ENCODE results near the gene INIP. TPM values are rescaled to one million over a fixed set of nuclear protein-coding genes. Genes with fewer than 3 reads are reported as not detected.
"Not testable (repeated sequence)": the region's sequence is repeated elsewhere in the genome, so short reads cannot be mapped to it uniquely, and the experiment has no call there.

Gene INIP
- total RNA-seq, 1 donor from 2014 or later = 37.8 TPM

GRCh38 chr9:112694706-112695555 is 23.0 kb downstream of the INIP start:
- H3K36me3 ChIP-seq = peaks cover 16 to 39% of the 10 kb centered on the region in 2 donors
- intact Hi-C loops (cut with DNase I) = no loop called here
- H3K4me3 ChIP-seq = no peak overlapping the region
- H3K27ac ChIP-seq = no peak overlapping the region
- DNase-seq (ENCODE audit: low spot score in 2 of 2) = no peak
- H3K27me3 ChIP-seq = no peaks in the 10 kb centered on the region
- no peaks in the 10 kb centered on the region for H3K9me3 ChIP-seq
- H3K4me1 ChIP-seq = no peaks in the 10 kb centered on the region
- no peak for TF ChIP-seq CTCF (IDR thresholded peaks at IDR 0.05)

DNA sequence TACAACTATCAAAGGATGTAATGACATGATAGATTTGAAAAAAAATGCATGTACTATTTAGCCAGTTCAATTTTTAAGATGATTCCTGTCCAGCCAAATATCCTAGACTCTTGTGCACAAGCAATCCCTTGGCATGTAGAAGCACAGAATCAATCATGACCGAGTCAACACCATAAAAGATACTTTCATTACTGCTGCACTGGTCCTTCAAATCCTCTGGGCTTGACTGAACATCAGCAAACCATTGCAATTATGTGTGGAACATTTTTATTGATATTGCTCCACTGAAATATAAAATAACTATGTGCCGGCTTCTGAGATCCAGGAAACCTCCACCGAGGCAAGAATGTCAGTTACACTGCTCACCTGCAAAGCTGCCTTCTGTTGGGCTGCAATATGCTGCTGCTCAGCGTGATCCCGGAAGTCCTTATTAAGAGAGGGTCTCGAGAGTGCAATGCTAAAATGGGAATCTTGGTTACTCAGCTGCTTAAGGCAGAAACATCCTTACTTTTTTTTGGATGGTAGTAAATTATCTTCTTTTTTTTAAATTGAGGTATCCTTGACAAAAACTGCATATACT is 28.7 kb downstream of the INIP start:
- TF ChIP-seq CTCF (IDR thresholded peaks at IDR 0.05) = no peak
- H3K27ac ChIP-seq = no peak overlapping the region
- no peaks in the 10 kb centered on the region for H3K9me3 ChIP-seq
- no peaks in the 10 kb centered on the region for H3K4me1 ChIP-seq
- intact Hi-C loops (cut with DNase I) = no loop called here
- no peaks in the 10 kb centered on the region for H3K27me3 ChIP-seq
- peaks cover 37 to 67% of the 10 kb centered on the region in 2 donors for H3K36me3 ChIP-seq
- DNase-seq (ENCODE audit: low spot score in 2 of 2) = no peak
- no peak overlapping the region for H3K4me3 ChIP-seq

- Histone ChIP-seq H3K27me3 (no peaks in the 10 kb centered on the region), H3K9me3 (peaks cover 6 to 8% of the 10 kb centered on the region in 2 donors), H3K4me1 (no peaks in the 10 kb centered on the region), H3K4me3 (no peak overlapping the region), H3K36me3 (peaks cover 5 to 7% of the 10 kb centered on the region in 2 donors), H3K27ac (no peak overlapping the region)
- no peak for DNase-seq (ENCODE audit: low spot score in 2 of 2)
- intact Hi-C loops (cut with DNase I) = no loop called here
- no peak for TF ChIP-seq CTCF (IDR thresholded peaks at IDR 0.05)
These were observed 37.0 kb downstream of the INIP start for GRCh38 chr9:112680731-112681402.

DNA sequence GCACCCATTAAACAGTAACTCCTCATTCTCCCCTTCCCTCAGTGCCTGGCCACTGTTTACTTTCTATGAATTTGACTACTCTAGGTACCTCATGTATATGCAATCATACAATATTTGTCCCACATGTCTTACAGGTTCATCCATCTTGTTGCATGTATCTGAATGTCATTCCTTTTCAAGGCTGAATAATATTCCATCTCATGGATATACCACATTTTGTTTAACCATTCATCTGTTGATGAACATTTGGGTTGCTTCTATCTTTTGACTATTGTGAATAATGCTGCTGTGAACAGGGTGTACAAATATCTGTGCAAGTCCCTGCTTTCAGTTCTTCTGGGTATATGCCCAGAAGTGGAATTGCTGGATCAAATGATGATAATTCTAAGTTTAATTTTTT is 40.9 kb downstream of the INIP start:
- Histone ChIP-seq H3K36me3 (no peaks in the 10 kb centered on the region), H3K9me3 (peaks cover 6 to 8% of the 10 kb centered on the region in 2 donors), H3K4me1 (no peaks in the 10 kb centered on the region), H3K27ac (no peak overlapping the region), H3K4me3 (no peak overlapping the region), H3K27me3 (no peaks in the 10 kb centered on the region)
- TF ChIP-seq CTCF (IDR thresholded peaks at IDR 0.05) = no peak
- intact Hi-C loops (cut with DNase I) = no loop called here
- DNase-seq (ENCODE audit: low spot score in 2 of 2) = no peak

GRCh38 chr9:112673221-112673620 is 44.7 kb downstream of the INIP start:
- H3K27ac ChIP-seq; H3K4me1 ChIP-seq; intact Hi-C loops (cut with DNase I); H3K36me3 ChIP-seq; DNase-seq (ENCODE audit: low spot score in 2 of 2); H3K4me3 ChIP-seq; H3K27me3 ChIP-seq; H3K9me3 ChIP-seq: not testable (repeated sequence)

Measured in ascending aorta (tissue), 2 donors.